ENCODE data around the gene MEI1.

MEI1 gene

DNA sequence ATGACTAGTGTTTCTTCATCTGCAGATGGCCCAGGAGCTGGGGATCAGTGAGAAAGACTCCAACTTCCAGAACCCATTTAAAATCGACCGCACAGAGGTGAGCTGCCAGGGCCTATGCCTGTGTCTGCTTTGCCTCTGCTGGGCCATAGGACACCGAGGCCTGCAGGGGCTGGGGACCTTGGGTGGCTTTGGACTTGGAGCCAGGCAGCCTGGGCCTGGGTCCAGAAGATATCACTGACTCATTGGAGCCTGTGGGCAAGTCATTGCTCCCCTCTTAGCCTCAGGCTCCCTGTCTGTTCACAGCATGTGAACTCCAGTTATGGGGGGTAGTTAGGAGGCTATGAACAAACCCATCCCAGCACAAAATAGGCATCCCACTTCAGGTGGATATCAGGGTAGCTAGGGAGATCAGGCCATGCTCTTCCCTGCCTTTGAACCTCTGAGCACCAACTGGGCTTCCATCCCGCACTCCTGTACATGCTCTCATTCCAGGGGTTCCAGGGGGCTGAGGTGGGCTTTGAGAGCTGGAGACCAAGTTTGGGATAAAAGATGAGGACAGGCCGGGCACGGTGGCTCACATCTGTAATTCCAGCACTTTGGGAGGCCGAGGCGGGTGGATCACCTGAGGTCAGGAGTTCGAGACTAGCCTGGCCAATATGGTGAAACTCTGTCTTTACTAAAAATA is 114.6 kb downstream of the MEI1 start:
- Histone ChIP-seq H3K4me1 (ENCODE audit: low read depth, poor library complexity, severe bottlenecking) (no peaks in the 10 kb centered on the region), H3K27me3 (ENCODE audit: insufficient read depth, low read depth) (no peaks in the 10 kb centered on the region), H2AFZ (ENCODE audit: low read depth) (no peak overlapping the region), H3K27ac (no peak overlapping the region), H3K4me3 (IDR thresholded peaks at IDR 0.05; ENCODE audit: insufficient read depth, low read depth, low read length) (no peak overlapping the region), H3K4me2 (no peak overlapping the region), H3K9ac (no peak overlapping the region), H3K36me3 (ENCODE audit: insufficient read depth) (no peaks in the 10 kb centered on the region), H4K20me1 (ENCODE audit: insufficient read depth) (no peaks in the 10 kb centered on the region), H3K79me2 (ENCODE audit: insufficient read depth, low read depth) (no peaks in the 10 kb centered on the region)
- TF ChIP-seq, protein P1, sequence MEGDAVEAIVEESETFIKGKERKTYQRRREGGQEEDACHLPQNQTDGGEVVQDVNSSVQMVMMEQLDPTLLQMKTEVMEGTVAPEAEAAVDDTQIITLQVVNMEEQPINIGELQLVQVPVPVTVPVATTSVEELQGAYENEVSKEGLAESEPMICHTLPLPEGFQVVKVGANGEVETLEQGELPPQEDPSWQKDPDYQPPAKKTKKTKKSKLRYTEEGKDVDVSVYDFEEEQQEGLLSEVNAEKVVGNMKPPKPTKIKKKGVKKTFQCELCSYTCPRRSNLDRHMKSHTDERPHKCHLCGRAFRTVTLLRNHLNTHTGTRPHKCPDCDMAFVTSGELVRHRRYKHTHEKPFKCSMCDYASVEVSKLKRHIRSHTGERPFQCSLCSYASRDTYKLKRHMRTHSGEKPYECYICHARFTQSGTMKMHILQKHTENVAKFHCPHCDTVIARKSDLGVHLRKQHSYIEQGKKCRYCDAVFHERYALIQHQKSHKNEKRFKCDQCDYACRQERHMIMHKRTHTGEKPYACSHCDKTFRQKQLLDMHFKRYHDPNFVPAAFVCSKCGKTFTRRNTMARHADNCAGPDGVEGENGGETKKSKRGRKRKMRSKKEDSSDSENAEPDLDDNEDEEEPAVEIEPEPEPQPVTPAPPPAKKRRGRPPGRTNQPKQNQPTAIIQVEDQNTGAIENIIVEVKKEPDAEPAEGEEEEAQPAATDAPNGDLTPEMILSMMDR (conservative IDR thresholded peaks at IDR 0.05; ENCODE audit: low read depth, low read length): no peak

DNA sequence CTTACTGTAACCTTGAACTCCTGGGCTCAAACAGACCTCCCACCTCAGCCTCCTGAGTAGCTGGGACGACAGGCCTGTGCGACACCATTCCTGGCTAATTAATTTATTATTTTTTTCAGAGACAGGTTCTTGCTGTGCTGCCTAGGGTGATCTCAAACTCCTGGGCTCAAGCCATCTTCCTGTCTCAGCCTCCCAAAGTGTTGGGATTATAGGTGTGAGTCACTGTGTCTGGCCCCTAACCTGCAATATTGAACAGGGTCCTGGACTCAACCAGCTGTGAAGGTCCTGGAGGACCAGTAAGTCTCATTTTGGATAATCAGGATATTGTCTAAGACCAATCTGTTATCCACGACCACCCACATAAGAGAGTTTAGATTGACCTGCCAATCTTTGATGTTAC is 116.4 kb downstream of the MEI1 start:
- H3K36me3 ChIP-seq (ENCODE audit: insufficient read depth): no peaks in the 10 kb centered on the region
- H3K4me1 ChIP-seq (ENCODE audit: low read depth, poor library complexity, severe bottlenecking): no peaks in the 10 kb centered on the region
- no peak overlapping the region for H3K9ac ChIP-seq
- H4K20me1 ChIP-seq (ENCODE audit: insufficient read depth): no peaks in the 10 kb centered on the region
- no peaks in the 10 kb centered on the region for H3K79me2 ChIP-seq (ENCODE audit: insufficient read depth, low read depth)
- H3K4me2 ChIP-seq: no peak overlapping the region
- no peak overlapping the region for H3K4me3 ChIP-seq (IDR thresholded peaks at IDR 0.05; ENCODE audit: insufficient read depth, low read depth, low read length)
- H3K27ac ChIP-seq: no peak overlapping the region
- TF ChIP-seq, protein P1 (conservative IDR thresholded peaks at IDR 0.05; ENCODE audit: low read depth, low read length): no peak
- H2AFZ ChIP-seq (ENCODE audit: low read depth): no peak overlapping the region
- H3K27me3 ChIP-seq (ENCODE audit: insufficient read depth, low read depth): no peaks in the 10 kb centered on the region

DNA sequence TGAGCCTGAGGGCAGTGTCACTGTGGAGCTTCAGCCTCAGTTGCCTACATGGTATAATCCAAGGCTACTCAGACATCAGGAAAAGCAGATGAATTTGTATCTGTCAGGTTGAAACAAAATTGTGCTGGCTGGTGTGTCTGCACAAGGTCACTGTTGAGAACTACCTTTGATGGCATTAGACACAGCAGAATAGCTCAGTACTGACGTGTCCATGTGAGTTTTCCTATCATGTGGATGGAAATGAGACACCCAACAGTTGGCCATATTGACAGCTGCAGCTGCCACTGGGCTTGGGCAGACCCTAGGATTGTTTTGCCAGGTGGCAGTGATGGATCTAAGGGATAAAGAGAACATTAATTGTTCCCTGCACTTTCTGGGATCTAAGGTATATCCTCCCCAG is 116.9 kb downstream of the MEI1 start:
- Histone ChIP-seq H3K27me3 (ENCODE audit: insufficient read depth, low read depth) (no peaks in the 10 kb centered on the region), H3K4me3 (IDR thresholded peaks at IDR 0.05; ENCODE audit: insufficient read depth, low read depth, low read length) (no peak overlapping the region), H3K36me3 (ENCODE audit: insufficient read depth) (no peaks in the 10 kb centered on the region), H3K79me2 (ENCODE audit: insufficient read depth, low read depth) (no peaks in the 10 kb centered on the region), H4K20me1 (ENCODE audit: insufficient read depth) (no peaks in the 10 kb centered on the region), H3K4me2 (no peak overlapping the region), H3K9ac (no peak overlapping the region), H3K27ac (no peak overlapping the region), H2AFZ (ENCODE audit: low read depth) (no peak overlapping the region), H3K4me1 (ENCODE audit: low read depth, poor library complexity, severe bottlenecking) (no peaks in the 10 kb centered on the region)
- TF ChIP-seq, protein P1 (conservative IDR thresholded peaks at IDR 0.05; ENCODE audit: low read depth, low read length): no peak

DNA sequence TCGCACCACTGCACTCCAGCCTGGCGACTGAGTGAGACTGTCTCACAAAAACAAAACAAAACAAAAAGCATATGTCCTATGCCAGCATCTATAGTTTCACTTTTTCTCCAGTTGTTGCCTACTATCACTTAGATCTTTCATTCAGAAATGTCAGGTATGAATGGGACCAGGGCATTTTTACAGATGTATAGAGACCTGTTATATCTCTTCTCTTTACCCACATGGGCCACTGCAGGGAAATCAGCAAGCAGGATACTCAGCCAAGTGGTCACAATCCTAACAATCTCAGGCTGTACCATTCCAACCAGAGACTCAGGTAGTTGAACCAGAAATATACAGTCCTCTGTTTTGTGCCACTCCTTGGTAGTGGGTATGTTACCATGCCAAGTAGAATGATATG is 117.6 kb downstream of the MEI1 start:
- no peaks in the 10 kb centered on the region for H3K79me2 ChIP-seq (ENCODE audit: insufficient read depth, low read depth)
- no peak overlapping the region for H3K4me3 ChIP-seq (IDR thresholded peaks at IDR 0.05; ENCODE audit: insufficient read depth, low read depth, low read length)

More for the DNA sequence above, 117.6 kb downstream of the MEI1 start:
- Histone ChIP-seq H4K20me1 (ENCODE audit: insufficient read depth) (no peaks in the 10 kb centered on the region), H3K4me1 (ENCODE audit: low read depth, poor library complexity, severe bottlenecking) (no peaks in the 10 kb centered on the region), H2AFZ (ENCODE audit: low read depth) (no peak overlapping the region), H3K27ac (no peak overlapping the region), H3K4me2 (no peak overlapping the region), H3K9ac (no peak overlapping the region), H3K36me3 (ENCODE audit: insufficient read depth) (no peaks in the 10 kb centered on the region), H3K27me3 (ENCODE audit: insufficient read depth, low read depth) (no peaks in the 10 kb centered on the region)
- TF ChIP-seq, protein P1 (conservative IDR thresholded peaks at IDR 0.05; ENCODE audit: low read depth, low read length): no peak

Measured in KMS-11 (cell line).